GM21786 (cell line): ENCODE measurements around the gene PELO.

Experiments used
- ATAC-seq: cut with Tn5 transposase; IDR thresholded peaks from one replicate; pipeline ENCODE4 v1.9.1; 2021; ENCODE audit not compliant: unreplicated experiment

PELO gene

DNA sequence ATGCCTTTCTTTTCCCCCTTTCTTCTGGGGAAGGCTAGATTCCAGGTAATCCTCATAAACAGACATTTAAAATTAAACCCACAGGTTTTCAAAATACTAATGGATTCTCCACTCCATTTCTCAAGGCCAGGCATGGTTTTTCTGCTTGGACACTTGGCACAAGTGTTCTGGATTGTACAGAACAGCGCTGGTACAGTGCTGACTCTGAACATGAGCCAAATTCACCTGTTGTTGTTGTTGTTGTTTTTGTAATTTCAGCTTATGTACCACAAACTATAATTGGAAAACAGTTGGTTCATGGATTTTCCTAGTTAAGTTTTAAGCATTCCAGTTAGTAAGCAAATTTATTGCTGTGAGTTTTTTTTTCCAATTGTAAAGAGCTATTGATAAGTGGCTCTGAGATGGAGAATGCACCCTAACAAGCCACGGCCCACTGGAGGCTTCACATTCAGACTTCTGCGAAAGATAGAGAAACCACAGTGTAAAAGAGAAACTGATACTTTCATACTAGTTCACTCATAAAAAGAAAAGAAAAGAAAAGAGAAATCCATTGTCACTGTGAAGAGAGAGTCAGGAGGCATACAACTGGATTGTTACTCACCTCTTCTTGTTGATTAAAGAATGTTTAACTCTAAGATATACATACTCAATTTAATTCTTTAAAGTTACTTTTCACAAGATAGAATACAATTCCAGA lies 16.2 kb upstream of the PELO start:
- ATAC-seq, result peak; percentile 92

DNA sequence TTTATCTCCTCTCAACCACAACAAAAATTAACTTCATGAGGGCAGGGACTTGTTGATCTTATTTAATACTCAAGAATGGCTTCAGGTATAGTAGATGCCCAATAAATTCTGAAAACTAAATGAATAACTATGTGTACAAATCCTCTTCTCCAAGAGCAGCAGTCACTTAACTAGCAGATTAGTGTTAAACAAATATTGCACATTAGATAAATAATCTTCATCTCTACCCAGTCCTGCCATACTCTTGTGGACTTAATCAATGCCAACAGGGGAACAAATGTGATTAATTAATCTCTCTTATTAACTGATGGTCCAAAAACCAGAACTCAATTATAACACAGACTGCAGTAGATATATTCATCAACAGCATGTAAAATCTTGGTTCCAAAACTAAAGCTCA lies 15.0 kb upstream of the PELO start:
- no peak for ATAC-seq

DNA sequence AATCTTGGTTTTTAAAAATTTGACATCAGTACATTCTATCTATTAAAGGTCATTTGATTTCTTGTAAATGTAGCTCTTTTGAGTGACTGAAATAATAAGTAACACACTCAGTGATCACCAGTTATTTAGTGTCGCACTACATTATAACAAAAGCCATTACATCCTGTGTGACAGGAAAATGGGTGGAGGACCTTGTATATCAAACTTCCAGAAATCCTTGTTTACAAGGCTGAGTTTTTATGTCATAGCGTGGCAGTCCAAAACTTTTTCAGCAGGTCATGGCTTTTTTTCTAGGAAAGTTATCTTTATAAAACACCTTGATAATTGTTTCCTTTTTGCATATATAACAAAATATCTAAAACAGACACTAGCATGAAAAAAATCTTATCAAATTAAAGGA lies 14.4 kb upstream of the PELO start:
- no peak for ATAC-seq

DNA sequence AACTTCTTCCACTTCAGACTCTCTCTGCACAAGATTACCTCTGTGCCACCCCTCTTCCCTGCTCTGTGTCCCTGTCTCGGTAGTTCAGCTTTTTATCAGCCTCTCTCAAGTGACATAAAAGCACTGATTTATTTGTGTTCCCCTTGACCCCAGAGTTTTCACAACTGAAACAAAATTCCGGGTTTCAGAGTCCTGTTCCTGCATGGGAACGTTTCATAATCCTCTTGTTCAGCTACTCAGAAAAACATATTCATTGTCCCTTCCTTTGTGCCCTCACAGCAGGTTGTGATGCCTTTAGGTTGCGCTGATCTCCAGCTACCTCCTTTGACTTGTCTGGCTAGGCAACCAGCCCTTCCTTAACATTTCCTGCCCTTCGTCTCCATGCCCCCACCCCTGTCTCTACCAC lies 13.7 kb upstream of the PELO start:
- ATAC-seq, result no peak

DNA sequence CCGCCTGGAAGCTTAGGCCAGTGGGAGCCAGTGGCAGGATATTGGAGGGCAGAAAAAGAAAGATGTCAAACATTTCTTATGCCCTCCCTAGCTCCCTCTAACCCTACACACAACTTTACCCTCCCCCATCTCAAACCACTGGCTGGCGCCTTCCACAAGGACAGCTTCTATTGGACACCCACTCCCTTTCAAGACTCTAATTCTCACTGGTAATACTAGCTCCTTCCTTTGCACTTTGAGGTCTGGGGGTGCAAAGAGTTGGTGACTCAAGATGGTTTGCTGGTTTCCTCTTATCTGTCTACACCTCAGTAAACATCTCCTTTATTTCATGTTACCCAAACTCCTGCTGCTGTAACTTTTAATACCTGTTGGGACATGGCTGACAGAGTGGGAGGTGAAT lies 11.6 kb upstream of the PELO start:
- ATAC-seq, result no peak

DNA sequence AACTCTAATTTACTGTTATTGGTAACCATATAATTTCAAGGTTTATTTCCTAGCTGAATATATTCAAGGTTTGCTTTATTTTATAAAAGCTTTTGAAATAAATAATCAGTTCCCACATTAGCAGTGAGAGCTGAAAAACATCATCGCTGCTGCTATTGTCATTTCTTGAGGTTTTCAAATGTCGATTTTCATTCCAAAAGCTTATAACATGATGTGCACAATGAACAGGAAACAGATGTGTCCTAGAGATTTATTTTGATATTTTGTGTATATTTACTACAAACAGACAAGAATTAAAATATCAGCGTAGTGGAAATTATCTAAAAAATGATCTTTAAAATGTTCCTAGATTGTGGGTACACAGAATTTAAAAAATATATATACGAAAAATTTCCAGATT lies 10.5 kb upstream of the PELO start:
- no peak for ATAC-seq

DNA sequence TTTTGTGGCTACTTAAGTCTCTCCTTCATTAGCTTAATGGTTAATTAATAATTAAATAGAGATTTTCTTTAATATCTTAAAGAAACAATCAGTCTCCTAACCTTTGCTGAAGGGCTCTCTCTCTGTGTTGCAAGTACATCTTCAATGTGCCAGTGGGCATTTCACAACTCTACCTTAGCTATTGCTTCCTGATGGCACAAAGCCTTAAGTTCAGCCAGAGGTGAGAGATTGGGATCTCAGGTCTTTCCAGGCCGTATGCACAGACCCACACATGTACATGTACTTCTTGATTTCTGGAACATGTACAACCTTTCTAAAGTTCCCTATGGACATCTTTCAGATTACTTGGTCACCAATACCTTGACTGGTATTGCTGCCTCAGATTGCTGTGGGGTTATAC lies 8.9 kb upstream of the PELO start:
- no peak for ATAC-seq

DNA sequence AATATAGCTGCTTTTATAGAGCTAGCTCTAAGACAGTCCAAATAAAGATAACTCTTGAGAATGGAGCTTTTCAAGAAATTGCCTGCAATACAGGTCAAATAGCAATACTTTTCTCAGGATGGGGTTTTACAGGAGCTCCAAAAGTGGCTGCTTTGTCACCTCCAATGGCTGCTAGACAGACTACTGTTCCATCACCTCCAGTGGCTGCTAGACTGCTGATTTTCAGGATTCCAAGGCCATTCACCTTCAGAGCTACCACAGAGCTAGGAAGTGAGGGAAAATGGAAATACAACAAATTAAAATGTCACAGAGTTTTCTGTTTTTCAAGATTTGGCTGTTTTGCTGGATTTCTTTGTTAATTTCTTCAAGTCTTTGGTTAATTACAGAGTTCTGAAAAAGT lies 8.5 kb upstream of the PELO start:
- no peak for ATAC-seq

DNA sequence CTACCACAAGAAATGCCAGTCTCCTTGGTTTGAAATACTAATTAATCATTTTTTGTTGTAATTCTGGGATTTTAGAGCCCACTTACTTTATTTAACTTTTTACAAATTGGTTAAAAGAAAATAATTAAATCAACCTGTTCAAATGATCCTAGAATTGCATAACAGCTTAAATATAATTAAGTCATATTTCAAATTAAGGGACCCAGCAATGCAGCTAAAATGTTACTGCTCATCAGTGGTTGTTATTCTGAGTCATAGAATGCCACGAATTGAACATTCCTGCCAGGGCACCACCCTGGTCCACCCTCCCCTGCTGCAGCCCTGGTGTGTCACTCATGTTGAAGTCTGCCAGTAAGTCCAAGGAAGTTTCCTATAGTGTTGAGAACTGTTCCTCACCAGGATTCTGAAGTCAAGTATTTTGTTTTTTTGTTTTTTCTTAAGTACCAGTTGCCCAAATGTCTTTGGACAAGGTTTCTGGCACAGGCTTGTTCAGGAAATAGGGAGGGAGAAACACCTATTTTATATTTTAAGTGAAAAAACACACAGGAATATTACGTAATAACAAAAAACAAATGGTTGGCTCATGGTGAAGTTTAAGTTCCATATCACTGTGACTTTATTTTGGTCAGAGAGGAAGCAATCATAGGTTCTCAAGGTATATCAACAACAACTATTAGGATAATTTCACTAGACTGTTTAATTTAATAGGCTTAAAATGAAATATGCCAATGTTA lies 4.3 kb upstream of the PELO start:
- no peak for ATAC-seq

DNA sequence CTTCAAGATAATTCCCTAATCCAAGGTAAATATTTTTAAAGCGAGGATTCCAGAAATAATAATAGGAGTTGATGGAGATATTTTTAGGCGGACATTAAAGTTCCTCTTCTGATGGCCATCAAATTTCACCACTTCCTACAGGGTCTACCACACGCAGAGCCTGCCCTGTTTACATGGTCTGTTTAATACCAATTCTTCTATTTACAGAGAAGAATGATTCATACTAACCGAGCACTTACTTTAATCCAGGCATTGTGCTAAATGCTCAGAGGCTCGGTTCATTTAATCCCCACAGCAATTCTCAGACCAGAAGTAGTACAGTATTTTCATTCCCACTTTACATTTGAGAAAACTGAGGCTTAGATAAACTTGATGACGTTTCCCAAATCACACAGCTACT lies 3.0 kb upstream of the PELO start:
- ATAC-seq, result no peak

DNA sequence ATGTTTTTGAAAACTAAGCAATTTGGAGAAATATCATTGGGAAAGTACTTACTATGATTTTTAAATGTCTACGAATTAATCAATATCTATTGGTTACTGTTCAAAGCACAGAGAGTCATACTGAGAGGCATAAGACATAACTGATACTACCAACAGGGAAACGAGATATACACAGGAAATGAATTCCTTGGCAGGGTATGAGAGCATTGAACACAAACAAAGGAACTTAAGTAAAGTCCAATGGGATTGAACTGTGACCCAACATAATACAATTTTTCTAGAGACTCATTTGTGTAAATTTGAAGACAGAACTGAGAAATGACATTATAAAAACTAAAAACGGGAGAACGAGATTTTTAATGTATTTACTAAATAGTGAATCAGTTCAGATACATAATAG lies 1.3 kb upstream of the PELO start:
- no peak for ATAC-seq

DNA sequence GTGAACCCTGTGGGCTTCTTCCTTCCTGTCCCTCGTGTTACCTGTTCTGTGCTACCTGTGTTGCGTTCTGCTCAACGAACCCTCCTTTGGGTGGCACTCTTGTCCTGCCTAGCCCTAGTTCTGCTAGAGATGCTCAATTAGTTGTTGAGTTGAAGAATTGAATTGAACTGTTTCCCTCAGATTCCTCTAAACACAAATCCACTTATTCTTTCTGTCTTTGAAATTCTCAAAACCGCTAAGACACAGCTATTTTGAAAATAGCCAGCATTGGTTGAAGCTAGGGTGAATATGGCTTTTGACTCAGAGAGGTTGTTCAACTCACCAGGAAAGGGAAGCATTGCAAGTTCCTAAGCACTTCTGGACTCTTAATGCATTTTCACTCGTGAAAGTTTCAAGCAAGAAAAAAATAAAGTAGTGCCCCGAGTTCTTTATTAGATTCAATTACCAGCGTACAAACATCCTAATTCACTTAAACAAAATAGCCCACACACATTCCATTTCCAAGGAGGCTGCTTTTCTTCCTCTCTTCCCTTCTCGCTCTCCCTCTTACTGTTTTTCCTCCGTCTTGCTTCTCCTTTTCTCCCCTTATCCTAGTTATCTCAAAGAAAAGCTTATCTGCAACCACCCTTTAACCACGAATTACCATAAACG lies 642 bp upstream of the PELO start:
- peak; percentile 35 for ATAC-seq

DNA sequence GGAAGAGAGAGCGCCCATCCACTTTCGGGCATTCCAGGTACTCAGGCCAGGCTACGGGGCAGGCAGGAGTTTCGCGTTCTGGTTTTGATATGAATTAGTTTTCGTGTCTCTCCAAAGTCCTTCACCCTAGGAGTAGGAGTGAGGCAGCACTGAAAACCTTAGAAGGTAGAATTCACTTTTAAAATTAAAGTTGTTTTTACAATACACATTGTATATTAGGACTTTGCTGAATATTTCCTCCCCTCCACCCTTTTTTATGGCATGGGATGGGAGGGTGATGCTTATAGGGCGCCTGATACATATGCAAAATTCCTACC lies 747 bp downstream of the PELO start:
- ATAC-seq, result no peak

DNA sequence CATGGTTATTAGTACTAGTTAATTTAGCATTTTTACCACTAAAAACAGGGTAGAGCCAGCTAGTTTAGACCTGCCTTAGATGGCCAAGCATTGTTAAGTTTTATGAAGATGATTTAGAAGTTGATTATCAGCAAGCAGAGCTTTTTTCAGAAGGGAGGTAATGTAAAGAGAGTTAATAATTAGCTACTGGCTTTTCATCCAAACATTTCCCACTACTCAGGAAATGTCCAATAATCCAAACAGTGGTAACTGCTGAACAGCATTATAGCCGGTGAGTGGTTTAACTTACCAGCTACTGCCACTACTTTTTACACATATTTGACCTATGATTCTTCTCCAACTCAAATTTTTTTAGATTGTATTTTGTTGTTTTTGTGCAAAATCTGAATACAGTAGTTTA lies 1.7 kb downstream of the PELO start:
- ATAC-seq, result no peak

DNA sequence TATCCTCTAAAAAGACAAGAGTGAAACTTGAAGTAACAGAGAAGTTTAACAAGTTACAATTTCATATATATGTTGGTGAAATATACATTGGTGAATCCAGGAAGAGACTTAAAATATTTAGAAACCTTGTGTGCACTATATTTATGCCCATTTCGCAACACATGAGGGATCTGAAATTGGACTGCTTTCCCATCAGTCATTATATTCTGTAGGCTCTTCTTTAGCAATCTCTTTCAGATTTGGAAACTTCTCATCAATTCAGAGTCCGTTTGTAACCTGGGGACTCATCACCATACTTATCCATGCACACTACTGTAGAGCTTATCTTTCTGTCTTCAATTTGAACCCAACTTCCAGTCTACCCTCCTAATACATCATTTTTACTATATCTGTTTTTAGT lies 2.1 kb downstream of the PELO start:
- no peak for ATAC-seq

DNA sequence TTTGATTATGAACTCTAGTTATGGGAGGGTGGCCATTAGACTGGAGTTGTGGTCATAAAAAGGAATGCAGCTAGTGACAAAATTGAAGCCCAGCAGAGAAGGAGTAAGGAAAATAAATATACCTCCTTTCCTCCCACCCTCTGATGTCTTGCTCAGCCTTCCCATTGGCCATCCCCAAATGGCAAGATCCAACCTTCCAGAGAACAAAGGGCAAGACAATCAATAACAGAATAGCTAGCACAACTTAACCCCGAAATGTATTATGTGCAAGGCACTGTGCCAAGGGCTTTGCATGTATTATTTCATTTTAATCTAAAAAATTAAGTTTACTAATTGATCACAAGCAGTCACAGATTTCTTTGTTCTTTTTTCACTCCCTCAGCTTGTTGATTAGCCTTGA lies 3.6 kb downstream of the PELO start:
- no peak for ATAC-seq

DNA sequence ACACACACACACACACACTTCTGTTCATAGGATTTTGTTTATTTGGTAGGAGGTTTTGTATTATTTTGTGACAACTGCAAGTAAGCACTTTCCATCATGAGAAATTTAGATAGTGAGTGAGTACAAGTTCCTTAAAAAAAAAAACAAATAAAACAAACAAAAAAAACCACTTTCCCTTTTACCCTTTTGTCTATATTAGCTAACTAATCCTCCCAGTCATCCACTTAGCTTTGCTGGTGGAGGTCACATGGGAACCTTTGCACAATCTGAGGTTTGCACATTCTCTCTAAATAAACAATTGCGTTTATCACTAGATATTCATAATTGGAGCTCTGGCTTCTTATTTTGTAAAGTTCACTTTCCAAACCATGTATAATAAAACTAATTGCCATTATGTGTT lies 6.8 kb downstream of the PELO start:
- no peak for ATAC-seq

DNA sequence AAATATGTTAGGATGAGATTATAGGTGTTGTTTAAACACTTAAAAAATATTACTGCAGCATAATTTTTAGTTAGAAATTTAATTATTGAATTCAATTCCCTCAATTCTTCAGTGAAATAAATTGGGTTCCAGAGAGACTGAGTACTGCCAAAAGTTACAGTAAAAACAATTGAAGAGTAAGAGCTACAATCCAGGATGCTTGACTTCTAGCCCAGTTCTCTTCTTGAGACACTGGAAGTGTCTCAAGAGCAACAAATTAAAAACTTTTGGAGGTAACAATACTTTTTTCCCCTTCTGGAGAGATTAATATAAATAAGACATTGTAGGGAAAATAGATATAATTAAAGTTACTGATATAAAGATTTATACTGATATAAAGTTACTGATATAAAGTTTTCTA lies 8.3 kb downstream of the PELO start:
- ATAC-seq, result no peak

DNA sequence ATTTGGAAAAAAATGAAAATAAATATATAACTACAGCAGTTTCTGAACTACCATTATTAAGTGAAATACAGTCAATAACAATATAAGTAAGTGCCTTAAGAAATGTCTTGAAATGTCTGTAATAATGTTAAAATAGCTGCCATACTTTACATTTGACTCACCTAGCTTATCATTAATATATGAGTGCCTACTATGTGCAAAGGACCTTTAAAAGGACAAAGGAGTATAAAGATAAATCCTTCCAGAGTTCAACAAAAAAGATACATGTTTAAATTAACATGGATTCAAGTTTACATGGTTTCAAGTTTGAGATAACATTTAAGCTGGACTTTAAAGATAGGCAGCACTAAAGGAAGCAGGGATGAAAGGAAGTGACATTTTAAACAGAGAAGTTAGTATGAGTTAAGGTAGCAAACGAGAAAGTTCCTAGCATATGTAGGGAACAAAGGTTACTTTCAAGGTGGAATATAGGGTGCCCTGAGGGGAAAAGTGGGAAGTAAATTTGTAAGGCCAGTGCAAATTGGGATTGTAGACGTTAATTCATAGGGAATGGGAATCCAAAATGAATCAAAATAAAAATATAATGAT lies 8.9 kb downstream of the PELO start:
- no peak for ATAC-seq

DNA sequence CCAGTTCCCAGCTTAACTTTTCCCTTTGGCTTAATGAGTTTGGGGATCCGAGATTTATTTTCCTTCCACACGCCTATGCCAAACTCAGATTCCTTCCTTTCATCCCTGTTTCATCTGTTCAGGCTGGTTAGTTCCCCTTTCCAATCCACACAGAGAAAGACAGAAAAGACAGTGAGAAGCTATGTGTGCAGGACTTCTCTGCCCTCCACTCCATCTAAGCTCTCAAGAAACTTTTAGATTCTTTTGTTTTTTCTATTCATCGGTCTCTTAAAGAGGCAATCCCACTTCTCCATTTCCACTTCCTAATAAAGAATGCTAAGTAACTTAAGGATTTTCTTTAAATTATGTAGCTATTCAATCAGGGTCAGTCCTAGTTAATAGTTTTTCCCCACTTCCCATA lies 11.2 kb downstream of the PELO start:
- ATAC-seq, result no peak

DNA sequence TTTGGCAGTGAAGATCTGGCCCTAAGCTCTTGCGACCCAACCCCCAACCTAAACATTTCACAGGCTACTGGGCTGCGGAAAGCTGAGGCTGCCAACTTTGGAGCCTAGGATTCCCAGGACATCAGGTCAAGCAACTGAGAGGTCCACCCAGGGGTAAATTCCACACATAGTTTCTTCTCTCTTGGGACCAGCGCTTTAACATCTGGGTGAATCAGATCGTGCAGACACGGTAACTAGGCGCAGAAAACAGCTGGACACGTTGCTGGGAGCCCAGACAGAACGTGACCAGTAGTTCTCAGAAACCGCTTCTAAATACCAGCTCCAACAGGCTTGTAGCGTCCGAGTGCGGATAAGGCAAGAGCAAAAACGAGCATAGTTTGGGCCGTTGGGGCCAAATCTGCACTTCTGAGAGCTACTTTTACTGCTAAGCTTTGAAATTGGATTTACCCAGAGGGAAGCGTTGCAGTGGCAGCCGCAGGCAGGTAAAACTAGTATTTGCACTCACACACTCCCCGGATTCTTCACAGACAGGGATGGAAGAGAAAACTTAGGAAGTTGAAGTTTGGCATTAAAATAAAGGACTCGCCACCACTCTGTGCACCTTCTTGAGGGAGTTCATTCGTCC lies 11.8 kb downstream of the PELO start:
- ATAC-seq, result peak; percentile 21

DNA sequence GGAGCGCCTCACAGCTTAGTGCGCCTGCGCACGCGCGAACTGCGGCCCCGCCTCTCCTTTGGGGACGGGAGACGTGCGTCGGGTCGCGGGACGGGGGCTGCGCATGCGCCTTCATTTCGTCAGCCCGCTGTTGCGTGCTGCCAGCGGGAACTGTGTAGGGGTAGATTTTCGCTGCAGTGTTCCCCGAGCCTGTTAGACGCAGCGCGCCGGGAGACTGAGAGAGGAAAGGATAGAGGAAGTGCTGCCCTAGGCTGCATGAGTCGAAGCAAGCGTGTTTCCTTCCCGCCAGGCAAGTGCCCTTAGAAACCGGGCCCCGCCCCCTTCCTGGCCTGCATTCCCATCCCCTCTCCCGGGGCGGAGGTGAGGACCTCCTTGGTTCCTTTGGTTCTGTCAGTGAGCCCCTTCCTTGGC lies 12.3 kb downstream of the PELO start:
- peak; percentile 77 for ATAC-seq
